Kasumi-1 (cell line): ENCODE data around the gene DEFB131A.
A peak's percentile ranks its signal among the peaks of the same experiment; 100 is the strongest.
"Not testable (repeated sequence)": the region's sequence is repeated elsewhere in the genome, so short reads cannot be mapped to it uniquely, and the experiment has no call there.

Experiments
- DNase-seq, 2 experiments: peaks; one replicate each; lab custom pipeline; 2025; lab: John Stamatoyannopoulos, UW

Gene DEFB131A

DNA sequence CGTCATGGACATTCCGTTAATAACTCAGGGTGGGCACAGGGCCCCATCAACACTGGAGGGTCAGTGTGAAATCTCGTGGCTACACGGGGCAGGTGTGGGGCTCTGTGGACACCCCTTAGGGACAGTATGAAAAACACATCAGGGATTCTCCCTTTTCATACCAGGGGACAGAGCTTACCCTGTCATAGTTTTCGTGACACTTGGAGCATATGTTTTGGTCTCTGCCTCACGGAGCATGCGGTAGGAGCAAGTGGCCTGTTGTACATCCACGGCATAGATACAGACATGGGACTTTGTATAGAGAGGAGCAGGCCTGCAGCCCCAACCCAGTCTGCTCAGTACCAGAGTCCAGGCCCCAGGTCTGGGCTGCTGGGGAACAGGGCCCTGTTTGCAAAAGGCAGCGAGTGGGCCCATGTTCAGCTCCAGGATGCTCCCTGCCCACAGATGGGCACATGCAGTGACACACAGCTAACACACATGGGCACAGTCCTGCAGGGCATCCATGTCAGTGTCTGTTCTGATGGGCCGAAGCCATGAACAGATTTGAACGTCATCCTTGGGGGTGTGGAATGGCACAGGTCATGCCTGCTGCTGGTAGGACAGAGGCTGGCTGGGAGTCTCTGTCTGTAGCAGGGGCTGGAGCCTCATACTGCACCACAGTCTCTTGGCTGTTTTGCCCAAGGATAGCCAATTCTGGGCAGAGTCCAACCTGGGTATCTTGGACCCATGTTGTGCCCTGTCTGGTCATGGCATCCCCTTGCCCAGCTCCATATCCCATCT lies 50.2 kb downstream of the DEFB131A start:
- not testable (repeated sequence) for DNase-seq

DNA sequence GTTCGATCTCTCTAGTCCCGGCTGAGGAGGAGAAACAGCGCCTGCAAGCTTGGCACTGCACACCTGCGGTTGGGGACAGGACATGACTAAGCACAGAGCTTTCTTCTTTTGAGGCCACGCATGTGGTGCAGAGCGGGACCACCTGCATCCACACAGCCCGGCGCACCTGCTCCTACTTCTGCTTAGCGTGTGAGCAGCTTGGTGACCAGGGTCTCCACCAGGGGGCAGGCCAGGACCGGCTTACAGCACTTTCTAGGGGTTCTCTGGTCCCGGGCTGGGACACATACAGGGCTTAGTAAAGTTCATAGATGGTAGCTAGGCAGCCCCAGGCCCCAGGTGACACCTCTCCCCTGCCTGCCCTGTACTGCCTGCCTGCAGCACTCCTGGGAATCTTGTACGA lies 51.2 kb downstream of the DEFB131A start:
- peak; percentile 36 to 49 for DNase-seq

- DNase-seq, result not testable (repeated sequence)
Measured at GRCh38 chr4:9497575-9498467, 53.6 kb downstream of the DEFB131A start.

GRCh38 chr4:9498468-9499040 lies 54.3 kb downstream of the DEFB131A start:
- DNase-seq, result not testable (repeated sequence)

DNA sequence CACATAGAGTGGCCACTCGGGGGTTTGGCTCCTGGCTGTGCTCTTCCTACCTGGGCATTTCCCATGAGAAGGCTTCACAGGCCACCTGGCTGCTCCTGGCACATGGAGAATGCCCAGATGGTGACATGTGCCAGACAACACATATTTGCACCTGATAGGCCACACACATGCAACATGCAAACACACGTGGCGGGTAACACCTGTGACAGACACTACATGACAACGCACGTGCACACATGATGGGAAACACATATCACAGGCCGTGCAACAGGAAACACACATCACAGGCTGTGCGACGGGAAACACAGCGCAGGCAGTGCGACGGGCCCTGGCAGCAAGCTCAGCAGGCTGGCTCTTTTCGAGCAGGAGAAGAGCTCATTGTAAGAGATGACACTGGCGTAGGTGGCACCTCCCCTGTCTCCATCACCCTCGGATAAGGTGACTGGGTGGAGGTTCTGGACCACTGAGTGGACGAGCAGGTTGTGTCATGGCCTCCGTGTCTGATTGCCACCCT lies 55.8 kb downstream of the DEFB131A start:
- DNase-seq, result not testable (repeated sequence)
